ENCODE measurements around the gene MTHFD2.

DNA sequence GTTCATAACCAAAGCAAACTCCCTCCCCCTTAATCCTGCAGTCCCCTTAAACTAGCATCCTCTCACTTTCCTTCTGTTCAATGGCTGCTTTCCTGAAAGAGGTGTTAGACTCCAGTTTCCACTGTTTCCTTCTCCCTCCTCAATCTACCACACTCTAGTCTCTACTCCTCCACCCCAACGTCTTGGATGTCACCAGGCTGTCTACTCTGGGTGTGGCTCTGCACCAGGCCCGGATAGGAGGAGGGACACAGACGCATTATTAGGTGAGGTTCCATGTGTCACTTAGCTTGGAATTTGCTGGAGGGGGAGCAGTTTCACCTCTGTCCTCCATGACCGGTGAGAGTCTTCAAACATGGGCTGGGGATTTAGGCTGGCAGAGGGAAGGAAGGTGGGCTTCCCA is 61.3 kb downstream of the MTHFD2 start:
- TF ChIP-seq CTCF (IDR thresholded peaks at IDR 0.05), result no peak
- TF ChIP-seq EZH2 (IDR thresholded peaks at IDR 0.05), result no peak
